ENCODE measurements around the gene LEF1.
A peak's percentile ranks its signal among the peaks of the same experiment; 100 is the strongest.

LEF1 gene

GRCh38 chr4:108094131-108094530 lies 74.6 kb downstream of the LEF1 start:
- no peak overlapping the region for H3K27ac ChIP-seq
- TF ChIP-seq CTCF (IDR thresholded peaks at IDR 0.05) (no peak), ZFX (IDR thresholded peaks at IDR 0.05; ENCODE audit: borderline replicate concordance) (no peak)

- TF ChIP-seq ZFX (IDR thresholded peaks at IDR 0.05; ENCODE audit: borderline replicate concordance) (no peak), CTCF (IDR thresholded peaks at IDR 0.05) (no peak)
- H3K27ac ChIP-seq, result no peak overlapping the region
Observed at GRCh38 chr4:108092288-108092687, 76.4 kb downstream of the LEF1 start.

- H3K27ac ChIP-seq, result no peak overlapping the region
- TF ChIP-seq CTCF (IDR thresholded peaks at IDR 0.05) (no peak), ZFX (IDR thresholded peaks at IDR 0.05; ENCODE audit: borderline replicate concordance) (no peak)
Observed at GRCh38 chr4:108087293-108087967, 81.3 kb downstream of the LEF1 start.

- no peak overlapping the region for H3K27ac ChIP-seq
- no peak for TF ChIP-seq CTCF (IDR thresholded peaks at IDR 0.05)
- no peak for TF ChIP-seq ZFX (IDR thresholded peaks at IDR 0.05; ENCODE audit: borderline replicate concordance)
Observed at GRCh38 chr4:108081256-108081655, 87.5 kb downstream of the LEF1 start.

- TF ChIP-seq CTCF (IDR thresholded peaks at IDR 0.05) (no peak), ZFX (IDR thresholded peaks at IDR 0.05; ENCODE audit: borderline replicate concordance) (no peak)
- no peak overlapping the region for H3K27ac ChIP-seq
Observed at GRCh38 chr4:108080747-108081146, 88.0 kb downstream of the LEF1 start.

- no peak for TF ChIP-seq CTCF (IDR thresholded peaks at IDR 0.05)
- TF ChIP-seq ZFX (IDR thresholded peaks at IDR 0.05; ENCODE audit: borderline replicate concordance), result no peak
- no peak overlapping the region for H3K27ac ChIP-seq
Observed at GRCh38 chr4:108078024-108078733, 90.6 kb downstream of the LEF1 start.

GRCh38 chr4:108072300-108072699 lies 96.4 kb downstream of the LEF1 start:
- H3K27ac ChIP-seq, result peak overlapping the region; percentile 57
- no peak for TF ChIP-seq ZFX (IDR thresholded peaks at IDR 0.05; ENCODE audit: borderline replicate concordance)
- TF ChIP-seq CTCF (IDR thresholded peaks at IDR 0.05), result no peak

Data from 22Rv1 (cell line).